SK-N-SH treated with all-trans-retinoic acid at 6 μM for 48 hours (cell line): ENCODE data around the gene ARMH4.

Source experiments
- ATAC-seq: fragments of 200-7000 bp; cut with Tn5 transposase; 3 replicates; pipeline ENCODE4 v1.9.1; 2020; ENCODE audit warnings: mild to moderate bottlenecking, moderate library complexity
- GLIS3 ChIP-seq: fragments of 250-450 bp; sonication (Bioruptor Pico); IDR thresholded peaks from 2 replicates; pipeline ENCODE4 v1.5.0; 2020; ENCODE audit warnings: mild to moderate bottlenecking, moderate library complexity
- ZNF8 ChIP-seq: fragments of 450-650 bp; formaldehyde crosslinking; IDR thresholded peaks from 2 replicates; pipeline ENCODE4 v1.5.0; 2020; ENCODE audit warnings: mild to moderate bottlenecking, moderate library complexity

Gene ARMH4

GRCh38 chr14:57957441-57957840 lies 194.6 kb downstream of the ARMH4 start:
- ATAC-seq, result no peak
- TF ChIP-seq ZNF8 (CRISPR knock-in tag), result no peak
- no peak for TF ChIP-seq GLIS3
